ENCODE data around the gene ZNF609.

Gene ZNF609

GRCh38 chr15:64651601-64652191 lies 191.3 kb downstream of the ZNF609 start:
- DNase-seq (ENCODE audit: low read depth): no peak

DNA sequence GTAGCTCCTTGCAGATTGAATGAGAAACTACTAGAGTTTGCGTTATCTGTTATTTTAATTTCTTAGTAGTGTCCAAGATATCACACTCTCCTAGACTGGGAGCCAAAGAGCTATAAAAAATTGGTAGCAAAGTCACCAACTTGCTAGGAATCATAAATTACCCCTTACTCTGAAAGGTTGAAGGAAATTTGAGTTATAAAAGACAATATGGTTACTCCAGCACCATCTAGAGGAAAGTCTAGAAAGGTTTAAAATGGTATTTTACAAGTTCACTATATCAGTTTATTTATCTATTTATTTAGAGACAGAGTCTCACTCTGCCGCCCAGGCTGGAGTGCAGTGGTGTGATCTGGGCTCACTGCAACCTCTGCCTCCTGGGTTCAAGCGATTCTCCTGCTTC lies 193.4 kb downstream of the ZNF609 start:
- DNase-seq (ENCODE audit: low read depth): no peak

- DNase-seq (ENCODE audit: low read depth): no peak
Observed at GRCh38 chr15:64656508-64656907, 196.1 kb downstream of the ZNF609 start.

DNA sequence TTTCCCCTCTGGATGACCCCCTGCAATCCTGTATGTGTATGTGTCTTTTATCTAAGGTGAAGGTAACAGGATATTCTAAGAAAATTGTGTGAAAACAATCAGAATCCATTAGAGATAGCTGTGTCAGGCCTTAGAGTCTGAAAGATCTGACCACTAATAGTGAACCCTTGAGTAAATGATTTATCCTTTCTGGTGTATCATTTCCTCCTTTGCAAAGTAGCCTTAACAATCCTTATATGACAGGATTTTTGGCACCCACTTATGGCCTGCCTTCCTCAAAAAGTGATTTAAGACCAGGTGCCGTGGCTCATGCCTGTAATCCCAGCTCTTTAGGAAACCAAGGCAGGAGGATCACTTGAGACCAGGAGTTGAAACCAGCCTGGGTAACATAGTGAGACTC lies 204.8 kb downstream of the ZNF609 start:
- DNase-seq (ENCODE audit: low read depth): no peak

GRCh38 chr15:64667736-64668161 lies 207.4 kb downstream of the ZNF609 start:
- DNase-seq (ENCODE audit: low read depth): peak; percentile 20

- DNase-seq (ENCODE audit: low read depth): no peak
Observed at GRCh38 chr15:64673866-64674265, 213.5 kb downstream of the ZNF609 start.

- DNase-seq (ENCODE audit: low read depth): no peak
Observed at GRCh38 chr15:64678126-64678819, 217.9 kb downstream of the ZNF609 start.

DNA sequence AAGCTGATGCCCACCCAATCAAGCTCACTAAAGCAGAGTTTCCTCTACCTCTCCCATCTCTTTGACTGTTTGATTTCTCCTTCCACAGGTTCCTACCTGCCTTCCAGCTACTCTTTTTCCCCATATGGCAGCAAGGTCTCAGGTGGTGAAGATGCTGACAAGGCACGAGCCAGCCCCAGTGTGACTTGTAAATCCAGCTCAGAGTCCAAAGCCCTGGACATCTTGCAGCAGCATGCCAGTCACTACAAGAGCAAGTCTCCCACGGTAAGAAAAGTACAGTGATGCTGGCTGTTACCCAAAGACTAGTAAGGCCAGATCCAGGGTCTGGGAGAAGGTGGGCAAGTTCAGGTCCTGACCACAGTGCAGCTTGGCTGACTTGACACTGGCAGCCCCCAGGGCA lies 219.7 kb downstream of the ZNF609 start:
- no peak for DNase-seq (ENCODE audit: low read depth)

GRCh38 chr15:64681424-64682024 lies 221.1 kb downstream of the ZNF609 start:
- peak; percentile 32 for DNase-seq (ENCODE audit: low read depth)

DNA sequence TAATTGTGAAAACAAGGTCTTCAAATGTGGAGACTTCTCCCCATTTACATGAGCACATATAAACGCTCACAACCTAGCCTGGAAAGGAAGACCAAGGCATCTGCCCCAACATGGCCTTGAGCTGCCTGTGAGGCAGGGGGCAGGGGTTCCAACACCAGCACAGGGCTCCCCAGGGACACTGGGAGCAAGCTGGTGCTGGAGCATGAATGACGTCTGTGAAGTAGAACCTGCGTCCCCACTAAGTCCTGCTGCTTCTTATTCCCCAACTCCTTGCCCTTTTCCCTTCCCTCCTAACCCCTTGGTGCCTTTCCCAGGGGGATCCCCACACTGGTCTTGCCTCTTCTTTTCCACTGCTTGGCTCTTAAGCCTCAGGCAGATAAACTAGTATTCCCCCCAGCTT lies 221.9 kb downstream of the ZNF609 start:
- no peak for DNase-seq (ENCODE audit: low read depth)

DNA sequence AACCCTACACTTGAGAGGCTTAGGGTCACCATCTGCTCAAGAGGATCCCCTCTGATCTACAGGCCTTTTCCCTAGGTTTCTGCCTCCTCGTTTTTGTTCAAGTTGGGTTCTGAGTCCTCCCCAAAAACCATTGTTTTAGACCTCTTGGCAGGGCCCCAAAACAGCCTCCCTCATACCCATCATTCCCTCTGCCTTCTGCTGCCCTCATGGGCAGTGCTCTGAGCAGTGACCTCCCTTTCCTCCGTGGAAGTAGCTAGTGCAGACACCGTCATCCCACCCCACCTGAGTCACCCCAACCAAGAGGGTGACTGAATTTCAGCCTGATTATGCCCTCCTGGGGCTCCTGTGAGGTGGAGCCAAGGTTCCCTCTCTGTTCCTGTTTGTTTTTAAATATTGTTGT lies 223.0 kb downstream of the ZNF609 start:
- DNase-seq (ENCODE audit: low read depth): no peak

- DNase-seq (ENCODE audit: low read depth): no peak
Observed at GRCh38 chr15:64685230-64685888, 225.0 kb downstream of the ZNF609 start.

GRCh38 chr15:64686130-64686735 lies 225.9 kb downstream of the ZNF609 start:
- no peak for DNase-seq (ENCODE audit: low read depth)

- no peak for DNase-seq (ENCODE audit: low read depth)
Observed at GRCh38 chr15:64687172-64687571, 226.8 kb downstream of the ZNF609 start.

- DNase-seq (ENCODE audit: low read depth): no peak
Observed at GRCh38 chr15:64687688-64688087, 227.3 kb downstream of the ZNF609 start.

GRCh38 chr15:64688770-64689169 lies 228.4 kb downstream of the ZNF609 start:
- no peak for DNase-seq (ENCODE audit: low read depth)

- no peak for DNase-seq (ENCODE audit: low read depth)
Observed at GRCh38 chr15:64690008-64690407, 229.6 kb downstream of the ZNF609 start.

- no peak for DNase-seq (ENCODE audit: low read depth)
Observed at GRCh38 chr15:64690578-64691296, 230.4 kb downstream of the ZNF609 start.

- no peak for DNase-seq (ENCODE audit: low read depth)
Observed at GRCh38 chr15:64691896-64692565, 231.7 kb downstream of the ZNF609 start.

DNA sequence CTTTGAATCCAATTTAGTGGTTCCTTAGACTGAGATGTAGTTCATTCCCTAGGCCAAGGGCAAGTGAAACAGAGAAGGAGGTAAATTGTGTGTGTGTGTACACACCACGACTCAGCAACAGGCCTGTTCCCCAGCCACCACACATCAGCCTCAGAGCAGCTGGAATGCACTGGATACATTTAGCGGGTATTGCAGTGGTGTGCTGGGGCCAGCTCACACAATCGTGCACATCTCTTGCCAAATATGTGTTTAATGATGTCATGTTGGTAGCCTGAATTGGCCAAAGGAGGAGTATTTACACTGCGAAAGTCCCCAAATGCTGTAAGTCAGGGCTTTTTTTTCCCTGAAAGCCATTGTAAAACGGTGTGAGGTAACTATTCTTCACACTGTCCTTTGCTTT lies 232.8 kb downstream of the ZNF609 start:
- DNase-seq (ENCODE audit: low read depth): peak; percentile 65

- no peak for DNase-seq (ENCODE audit: low read depth)
Observed at GRCh38 chr15:64694816-64695215, 234.4 kb downstream of the ZNF609 start.
